ENCODE data around the gene ST3GAL2.

The ST3GAL2 gene, protein sequence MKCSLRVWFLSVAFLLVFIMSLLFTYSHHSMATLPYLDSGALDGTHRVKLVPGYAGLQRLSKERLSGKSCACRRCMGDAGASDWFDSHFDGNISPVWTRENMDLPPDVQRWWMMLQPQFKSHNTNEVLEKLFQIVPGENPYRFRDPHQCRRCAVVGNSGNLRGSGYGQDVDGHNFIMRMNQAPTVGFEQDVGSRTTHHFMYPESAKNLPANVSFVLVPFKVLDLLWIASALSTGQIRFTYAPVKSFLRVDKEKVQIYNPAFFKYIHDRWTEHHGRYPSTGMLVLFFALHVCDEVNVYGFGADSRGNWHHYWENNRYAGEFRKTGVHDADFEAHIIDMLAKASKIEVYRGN

DNA sequence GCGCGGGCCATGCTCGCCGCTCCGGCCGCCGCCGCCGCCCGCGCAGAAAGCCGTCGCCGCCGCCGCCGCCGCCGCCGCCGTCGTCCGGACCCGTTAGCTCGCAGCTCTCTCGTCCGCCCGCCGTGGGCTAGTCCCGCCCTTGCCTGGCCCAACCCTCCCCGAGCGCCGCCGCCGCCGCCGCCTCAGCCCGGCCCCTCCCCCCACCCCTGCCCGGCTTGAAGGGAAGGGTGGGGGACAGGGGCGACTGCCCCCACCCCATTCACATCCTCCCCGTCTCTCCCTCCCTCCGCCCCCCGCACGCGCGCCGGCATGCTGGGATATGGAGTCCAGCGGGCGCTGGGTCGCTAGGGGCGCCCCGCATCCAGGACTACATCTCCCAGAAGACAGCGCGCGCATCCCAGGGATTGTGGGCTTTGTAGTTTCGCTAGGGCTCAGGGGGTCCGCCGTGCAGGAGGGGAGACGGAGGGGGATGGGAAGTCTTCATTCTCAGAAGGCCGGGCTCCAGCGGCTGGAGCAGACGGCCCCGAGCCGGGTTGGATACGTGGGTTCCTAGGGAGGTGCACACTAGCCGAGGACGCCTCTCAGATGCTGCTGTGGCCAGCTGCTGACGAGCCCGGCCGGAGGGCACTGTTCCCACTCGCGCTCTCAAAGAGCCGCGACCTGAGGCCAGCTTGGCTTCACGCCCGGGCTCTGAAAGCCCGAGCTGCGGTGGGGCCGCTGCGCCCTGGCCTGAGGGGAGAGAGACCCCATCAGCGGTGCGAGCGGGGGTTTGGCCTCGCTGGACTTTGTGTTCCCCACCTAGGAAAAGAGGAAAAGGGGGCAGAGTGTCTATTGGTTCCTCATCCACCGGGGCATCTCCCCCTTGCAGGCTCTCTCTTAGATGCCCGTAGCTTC is at the start of gene ST3GAL2:
TSS of gene ST3GAL2 (minus strand) at position 132 of the 894 bp plus-strand sequence. CDS start 40,570 bp downstream, outside the sequence.
- DNase-seq, result no peak

DNA sequence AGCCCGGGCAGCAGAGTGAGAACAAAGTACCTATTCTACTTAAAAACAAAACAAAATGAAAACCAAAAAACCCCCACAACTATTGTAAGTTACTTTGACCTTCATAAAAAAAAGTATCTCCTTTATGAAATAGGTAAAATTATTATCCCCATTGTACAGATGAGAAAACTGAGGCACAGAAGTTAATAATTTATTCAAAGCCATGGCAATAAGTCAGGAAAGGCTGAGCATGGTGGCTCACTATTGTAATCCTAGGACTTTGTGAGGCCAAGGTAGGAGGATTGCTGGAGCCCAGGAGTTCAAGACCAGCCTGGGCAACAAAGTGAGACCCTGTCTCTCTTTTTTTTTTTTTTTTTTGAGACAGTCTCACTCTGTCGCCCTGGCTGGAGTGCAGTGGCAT is 46.0 kb upstream of the ST3GAL2 start:
- no peak for DNase-seq

DNA sequence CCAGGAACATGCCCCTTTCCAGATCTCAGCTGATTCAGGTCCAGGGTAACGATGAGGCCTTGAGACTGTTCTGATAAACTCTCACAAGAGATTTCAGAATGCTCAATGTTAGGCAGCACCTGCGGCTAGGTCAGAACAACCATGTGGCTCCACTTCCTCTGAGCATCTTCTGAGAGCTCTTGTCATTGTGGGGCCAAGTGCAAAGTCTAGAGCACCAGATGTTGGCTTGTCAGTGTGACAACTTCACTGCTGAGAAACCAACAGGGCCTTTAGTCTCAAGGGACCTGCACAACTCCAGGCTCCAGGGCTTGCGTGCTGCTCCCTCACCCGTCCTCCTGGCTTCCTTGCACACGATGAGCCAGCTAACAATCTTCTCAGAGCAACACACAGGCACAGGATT is 44.5 kb upstream of the ST3GAL2 start:
- no peak for DNase-seq

DNA sequence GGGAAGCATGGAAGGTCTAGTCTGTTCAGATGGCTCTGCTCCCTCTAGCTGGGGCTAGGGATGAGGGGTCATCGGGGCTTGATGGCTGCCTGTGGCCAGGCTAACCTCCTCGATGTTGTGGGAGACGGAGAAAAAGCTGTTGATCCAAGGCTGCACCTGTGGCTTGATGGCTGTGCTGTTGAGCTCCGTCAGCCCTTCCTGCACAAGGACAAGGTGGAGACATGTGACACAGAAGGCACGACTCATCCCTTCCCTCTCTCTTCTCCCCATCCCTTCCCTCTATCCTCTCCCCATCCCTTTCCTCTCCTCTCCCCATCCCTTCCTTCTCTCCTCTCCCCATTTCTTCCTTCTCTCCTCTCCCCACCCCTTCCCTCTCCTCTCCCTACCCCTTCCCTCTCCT is 43.7 kb upstream of the ST3GAL2 start:
- DNase-seq, result no peak

DNA sequence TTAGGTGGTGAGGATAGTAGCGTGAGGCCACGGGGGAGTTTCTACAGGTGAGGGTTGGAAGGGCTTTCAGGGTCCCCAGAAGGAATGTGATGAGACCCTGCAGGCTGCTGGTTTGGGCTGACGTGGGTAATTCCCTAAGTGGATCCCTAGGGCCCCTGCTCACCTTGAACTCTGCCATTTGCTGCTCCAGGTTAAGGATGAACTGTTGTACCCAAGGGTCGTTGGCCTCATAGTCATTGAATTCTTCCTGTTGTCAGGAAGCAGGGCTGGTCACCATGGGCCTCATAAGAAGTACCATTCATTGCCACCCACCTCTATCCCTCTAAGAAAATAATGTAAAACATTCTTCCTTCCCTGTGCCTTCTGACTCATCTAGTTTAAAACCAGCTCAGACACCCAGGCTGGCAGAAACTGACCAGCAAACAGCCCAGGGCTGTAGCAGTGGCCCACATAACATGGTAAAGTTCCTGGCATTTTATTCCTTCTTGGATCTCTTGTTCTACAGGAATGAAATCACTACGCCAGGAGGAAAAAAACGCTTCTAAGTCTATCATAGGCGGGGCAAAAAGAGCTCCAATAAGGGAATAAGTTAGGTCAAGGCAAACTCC is 43.1 kb upstream of the ST3GAL2 start:
- DNase-seq, result no peak

DNA sequence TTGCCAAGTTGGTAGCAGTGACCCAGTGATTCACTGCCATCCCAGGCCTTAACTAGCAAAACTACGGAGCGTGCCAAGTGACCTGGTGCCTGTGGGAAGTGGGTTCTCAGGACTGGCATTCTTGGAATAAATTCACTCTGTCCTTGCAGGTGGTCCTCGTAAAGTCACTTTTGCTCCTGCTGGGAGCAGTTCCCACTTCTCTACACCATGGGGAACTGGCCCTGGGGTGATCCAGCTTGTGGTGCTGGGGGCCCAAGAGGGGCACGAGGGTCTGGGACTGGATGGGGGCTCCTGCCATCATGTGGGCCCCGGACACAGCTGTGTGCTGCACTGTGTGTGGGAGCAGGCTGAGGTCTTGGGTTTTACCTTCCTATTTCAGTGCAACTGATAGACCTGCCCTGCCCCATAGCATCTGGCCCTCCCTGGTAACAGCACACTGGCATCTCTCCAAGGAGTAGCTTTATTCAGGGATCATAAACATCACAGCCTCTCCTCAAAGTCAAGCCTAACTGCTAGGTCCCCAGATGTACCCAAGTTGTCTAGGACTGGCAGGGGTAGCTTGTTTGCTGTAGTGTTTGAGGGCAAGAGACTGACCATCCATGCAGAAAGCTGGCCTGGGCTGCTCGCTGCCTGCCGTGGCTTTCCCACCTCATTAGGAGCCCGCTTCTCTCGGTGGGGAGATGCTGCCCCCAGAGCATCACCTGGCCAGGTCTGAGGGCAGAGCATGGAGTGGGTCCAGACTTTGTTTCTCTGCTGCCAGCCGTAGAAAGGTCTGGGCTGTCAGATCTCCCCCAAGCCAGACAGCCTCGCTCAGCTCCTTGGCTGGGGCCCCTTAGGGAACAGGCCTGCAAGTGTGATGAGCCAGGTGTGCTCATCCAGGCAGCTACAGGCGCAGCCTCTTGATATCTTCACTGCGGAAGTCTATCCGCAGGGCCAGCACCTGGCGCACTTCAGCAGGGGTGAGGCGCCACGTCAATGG is 41.5 kb upstream of the ST3GAL2 start:
- DNase-seq, result no peak

DNA sequence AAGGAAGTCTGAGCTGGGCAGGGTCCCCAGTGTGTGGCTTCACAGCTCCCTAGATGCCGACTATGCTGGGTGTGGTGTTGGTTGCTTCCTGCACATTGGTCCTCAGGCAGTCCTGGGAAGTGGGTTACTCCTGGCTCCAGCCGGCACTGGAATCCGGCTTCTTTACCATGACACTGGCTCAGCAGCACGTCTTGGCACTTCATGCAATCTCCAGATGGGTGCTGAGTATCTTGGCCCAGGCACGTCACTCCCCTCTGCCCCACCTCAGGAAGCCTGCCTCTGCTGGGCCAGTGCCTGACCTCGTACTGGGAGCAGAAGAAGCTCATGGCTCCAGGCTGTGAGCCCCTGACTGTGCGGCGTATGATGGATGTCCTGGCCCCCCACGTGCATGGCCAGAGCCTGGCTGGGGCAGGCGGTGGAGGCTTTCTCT is 40.0 kb upstream of the ST3GAL2 start:
- DNase-seq, result no peak

DNA sequence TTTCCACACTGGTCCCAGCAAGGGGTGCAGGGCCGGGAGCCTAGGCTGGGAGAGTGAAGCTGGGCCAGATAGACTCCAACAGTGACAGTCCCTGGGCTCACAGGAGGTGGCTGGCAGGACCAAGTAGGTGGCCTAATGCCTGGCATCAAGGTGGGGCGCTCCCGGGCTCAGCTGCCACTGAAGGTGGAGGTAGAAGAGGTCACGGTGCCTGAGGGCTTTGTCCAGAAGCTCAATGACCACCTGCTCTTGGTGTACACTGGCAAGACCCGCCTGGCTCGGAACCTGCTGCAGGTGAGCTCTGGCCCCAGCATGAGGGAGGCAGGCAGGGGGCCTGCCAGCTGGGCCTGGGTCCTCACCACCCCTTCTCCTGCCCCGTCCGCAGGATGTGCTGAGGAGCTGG is 39.3 kb upstream of the ST3GAL2 start:
- DNase-seq, result no peak

DNA sequence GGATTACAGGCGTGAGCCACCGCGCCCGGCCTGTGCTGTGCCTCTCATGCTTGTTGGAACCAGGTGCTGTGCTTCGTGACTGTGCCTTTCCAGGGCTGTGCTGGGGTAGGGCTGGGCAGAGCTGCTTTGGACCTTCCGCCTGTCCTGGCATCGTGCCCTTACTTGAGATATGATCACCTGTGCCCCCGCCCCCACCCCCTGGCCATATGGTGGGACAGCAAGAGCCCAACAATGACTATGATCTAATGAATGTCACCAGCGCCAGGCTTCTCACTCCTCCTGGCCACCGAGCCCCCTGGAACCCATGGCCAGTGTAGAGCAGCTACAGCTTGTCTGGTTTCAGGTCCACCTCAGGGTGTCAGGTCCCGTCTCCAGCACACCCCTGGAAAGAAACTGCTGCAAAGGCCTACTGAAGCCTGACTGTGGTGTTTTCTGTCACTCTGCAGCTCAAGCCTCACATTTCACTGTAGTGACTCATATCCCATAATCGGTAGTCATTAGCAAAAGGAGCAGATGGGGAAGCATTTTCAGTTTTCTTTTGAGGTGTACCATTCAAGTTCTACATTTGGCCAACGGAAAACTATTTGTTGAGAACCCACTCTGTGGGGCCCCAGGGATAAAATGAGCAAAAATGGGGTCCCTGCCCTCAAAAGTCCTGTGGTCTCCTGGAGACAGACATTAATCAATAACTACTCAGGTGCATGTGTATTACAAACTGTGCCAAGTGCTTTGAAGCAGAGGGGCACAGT is 37.5 kb upstream of the ST3GAL2 start:
- DNase-seq, result no peak

DNA sequence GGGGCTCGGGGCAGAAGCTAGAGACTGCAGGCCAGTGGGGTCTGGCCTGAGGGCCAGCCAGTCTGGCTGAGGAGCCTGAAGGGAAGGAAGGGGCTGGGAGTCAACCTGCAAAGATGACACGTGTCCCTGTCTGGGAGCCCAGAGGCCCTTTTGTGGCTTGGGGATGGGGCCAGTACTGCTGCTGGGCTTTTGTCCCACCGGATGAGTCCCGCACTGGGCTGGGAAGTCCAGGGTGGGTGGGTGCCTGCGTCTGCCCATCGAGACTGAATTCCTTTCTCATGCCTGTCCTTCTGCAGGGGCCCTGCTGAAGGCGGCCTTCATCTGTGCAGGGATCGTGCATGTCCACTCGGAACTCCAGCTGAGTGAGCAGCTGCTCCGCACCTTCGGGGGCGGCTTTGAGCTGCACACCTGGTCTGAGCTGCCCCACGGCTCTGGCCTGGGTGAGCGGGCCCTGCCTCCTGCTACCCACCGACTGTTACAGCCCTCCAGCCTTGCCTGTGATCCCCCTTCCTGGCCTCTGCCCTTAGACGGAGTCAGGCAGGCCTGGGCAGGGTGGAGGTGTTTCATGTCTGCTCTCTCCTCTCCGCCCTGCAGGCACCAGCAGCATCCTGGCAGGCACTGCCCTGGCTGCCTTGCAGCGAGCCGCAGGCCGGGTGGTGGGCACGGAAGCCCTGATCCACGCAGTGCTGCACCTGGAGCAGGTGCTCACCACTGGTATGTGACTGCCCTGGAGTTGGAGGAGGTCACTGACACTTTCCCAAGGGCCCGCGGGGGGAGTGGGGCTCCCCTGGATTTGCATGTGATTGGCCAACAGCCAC is 36.4 kb upstream of the ST3GAL2 start:
- DNase-seq, result no peak

DNA sequence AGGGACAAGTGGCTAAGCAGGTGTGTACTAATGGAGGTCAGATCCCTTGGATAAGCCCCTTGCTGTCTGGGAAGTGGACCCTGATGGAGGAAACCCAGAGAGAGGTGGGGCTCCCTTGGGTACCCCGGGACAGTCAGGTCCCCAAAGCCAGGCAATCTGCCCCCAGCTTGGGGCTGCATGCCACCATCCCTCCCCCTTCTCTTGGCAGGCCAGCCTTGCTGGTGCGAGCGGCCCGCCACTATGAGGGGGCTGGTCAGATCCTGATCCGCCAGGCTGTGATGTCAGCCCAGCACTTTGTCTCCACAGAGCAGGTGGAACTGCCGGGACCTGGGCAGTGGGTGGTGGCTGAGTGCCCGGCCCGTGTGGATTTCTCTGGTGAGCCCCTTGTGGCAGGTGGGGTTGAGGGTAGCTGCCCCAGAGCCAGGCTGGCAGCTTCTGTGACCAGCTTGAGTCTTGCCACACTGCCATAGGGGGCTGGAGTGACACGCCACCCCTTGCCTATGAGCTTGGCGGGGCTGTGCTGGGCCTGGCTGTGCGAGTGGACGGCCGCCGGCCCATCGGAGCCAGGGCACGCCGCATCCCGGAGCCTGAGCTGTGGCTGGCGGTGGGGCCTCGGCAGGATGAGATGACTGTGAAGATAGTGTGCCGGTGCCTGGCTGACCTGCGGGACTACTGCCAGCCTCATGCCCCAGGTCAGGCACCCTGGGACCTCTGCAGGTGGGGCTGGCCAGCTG is 35.6 kb upstream of the ST3GAL2 start:
- no peak for DNase-seq

DNA sequence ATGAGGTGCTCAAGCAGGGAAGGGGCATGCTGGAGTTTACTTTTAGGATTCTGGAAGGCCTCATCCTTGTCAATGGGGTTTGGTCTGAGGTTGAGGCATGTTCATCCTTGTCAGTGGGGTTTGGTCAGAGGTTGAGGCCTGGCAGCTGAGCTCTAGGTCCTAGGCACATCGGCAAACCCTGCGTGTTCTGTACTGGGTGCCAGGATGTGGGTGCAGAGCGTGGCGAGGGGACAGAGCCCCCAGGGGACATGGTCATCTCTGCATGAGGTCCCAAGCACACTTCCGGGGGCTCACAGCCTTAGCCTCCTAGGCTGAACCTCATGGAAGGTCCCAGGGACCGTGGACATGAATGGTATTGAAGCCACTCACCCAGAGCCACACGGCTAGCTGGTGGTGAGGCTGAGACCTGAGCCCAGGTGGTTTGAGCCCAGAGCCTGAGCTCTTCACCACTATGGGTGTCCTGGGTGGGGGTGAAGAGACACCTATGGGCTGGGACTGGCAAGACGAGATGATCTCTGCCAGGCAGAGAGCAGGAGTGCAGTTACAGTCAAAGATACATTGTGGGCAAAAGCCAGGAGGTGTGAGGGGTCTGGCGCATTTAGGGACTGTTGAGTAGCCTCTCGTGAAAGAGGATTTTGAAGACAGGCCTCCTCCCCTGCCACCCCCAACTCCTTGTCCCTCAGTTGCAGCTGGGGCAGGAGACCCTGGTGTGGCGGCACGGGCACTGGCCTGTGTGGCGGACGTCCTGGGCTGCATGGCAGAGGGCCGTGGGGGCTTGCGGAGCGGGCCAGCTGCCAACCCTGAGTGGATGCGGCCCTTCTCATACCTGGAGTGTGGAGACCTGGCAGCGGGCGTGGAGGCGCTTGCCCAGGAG is 34.8 kb upstream of the ST3GAL2 start:
- no peak for DNase-seq

DNA sequence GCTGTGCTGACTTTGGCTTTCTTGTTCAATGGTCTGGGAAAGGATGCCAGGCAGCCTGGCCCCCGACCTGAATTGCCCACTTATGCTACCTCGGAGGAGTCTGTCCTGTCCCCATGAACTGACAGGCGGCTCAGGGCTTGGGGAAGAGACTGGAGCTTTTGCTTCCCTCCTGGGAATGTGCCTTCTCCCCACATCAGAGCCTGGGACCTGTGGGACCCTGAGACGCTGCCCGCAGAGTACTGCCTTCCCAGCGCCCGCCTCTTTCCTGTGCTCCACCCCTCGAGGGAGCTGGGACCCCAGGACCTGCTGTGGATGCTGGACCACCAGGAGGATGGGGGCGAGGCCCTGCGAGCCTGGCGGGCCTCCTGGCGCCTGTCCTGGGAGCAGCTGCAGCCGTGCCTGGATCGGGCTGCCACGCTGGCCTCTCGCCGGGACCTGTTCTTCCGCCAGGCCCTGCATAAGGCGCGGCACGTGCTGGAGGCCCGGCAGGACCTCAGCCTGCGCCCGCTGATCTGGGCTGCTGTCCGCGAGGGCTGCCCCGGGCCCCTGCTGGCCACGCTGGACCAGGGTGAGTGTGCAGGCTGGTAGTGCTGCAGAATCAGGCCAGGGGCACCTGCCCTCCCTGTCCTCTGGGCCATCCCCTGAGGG is 34.0 kb upstream of the ST3GAL2 start:
- DNase-seq, result no peak

DNA sequence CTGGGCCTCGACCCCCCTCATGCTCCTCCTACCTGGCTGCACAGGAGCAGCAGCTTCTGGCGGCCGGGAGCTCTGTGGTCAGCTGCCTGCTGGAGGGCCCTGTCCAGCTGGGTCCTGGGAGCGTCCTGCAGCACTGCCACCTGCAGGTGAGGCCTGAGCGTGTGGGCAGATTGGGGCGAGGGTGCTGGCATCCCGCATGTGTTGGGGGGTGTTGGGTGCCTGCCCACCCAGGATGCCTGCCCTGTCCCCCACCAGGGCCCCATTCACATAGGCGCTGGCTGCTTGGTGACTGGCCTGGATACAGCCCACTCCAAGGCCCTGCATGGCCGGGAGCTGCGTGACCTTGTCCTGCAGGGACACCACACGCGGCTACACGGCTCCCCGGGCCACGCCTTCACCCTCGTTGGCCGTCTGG is 32.0 kb upstream of the ST3GAL2 start:
- DNase-seq, result no peak

DNA sequence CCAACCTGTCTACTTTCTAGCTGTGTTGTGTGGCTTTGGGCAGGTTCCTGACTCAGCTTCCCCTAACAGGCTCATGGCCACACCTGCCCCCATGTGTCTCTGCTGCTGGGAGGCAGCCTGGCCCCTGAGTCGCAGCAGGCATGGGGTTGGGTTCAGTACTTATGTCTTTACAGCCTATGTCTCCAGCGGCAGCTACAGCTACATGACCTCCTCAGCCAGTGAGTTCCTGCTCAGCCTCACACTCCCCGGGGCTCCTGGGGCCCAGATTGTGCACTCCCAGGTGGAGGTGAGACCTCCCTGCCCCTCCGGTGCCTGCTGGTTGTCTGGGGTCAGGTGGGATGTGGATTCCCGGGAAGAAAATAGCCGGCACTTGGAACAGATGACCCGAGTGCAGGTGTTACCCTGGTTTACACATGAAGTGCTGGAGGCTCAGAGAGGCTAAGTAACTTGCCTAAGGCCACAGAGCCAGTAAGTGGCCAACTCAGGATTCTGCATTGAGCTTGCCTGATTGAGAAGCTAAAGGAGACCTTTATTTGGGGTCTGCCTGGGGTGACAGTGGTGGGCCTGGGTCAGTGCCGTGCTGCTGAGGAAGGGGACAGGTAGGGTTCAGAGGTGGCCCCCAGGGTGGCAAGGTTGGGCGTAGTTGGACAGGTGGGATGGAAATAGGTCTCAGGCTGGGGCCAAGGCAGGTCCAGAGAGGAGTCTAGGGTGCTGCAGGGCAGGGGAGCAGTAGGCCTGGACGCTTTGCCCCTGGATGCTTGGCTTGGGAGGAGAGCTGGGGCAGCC is 31.4 kb upstream of the ST3GAL2 start:
- DNase-seq, result no peak

DNA sequence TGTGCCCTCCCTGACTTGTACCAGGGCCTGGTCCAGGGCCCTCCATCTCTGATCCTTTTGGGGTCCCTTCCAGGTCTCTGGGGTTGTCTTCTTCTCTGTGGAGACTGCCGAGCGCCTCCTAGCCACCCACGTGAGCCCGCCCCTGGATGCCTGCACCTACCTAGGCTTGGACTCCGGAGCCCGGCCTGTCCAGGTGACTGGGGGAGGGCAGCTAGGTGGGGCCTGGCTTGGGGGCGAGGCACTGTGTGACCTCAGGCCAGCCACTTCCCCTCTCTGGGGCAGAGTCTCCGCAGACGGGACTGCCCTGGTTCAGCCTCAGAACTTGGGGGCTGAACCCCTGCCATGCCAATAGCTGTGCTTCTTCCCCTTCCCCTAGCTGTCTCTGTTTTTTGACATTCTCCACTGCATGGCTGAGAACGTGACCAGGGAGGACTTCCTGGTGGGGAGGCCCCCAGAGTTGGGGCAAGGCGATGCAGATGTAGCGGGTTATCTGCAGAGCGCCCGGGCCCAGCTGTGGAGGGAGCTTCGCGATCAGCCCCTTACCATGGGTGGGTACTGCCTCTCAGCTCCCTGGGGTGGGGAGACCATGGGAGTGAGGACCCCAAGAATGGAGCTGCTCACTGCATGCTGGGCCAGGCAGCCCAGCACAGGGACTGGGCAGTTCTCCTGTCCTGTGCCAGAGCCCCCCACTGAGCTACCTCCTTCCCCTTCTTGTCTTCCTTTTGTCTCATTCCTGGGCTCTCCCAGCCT is 30.1 kb upstream of the ST3GAL2 start:
- DNase-seq, result no peak

DNA sequence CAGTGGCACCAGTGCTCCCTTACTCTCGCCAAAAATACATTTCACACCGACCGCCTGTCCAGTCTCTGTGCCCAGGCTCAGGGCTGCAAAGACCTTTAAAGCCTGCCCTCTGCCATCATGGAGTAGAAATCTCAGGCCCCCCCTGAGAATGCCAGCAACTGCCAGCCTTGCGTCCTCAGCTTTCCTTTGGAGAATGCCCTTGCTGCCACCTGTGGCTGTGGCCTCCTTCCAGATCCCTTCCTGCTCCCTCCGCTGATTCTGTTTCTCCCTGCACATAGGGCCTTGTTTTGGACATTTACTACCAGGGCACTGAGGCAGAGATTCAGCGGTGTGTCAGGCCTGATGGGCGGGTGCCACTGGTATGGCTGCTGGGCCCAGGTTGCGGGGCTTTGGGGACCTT is 28.7 kb upstream of the ST3GAL2 start:
- DNase-seq, result no peak
